H1 (cell line): ENCODE results near the gene PDE9A. TPM values are rescaled to one million over a fixed set of nuclear protein-coding genes. Genes with fewer than 3 reads are reported as not detected.

Source experiments
- ASH2L ChIP-seq: fragments of 200-600, 300-600 bp; sonication (generic); IDR thresholded peaks from one replicate; pipeline ENCODE4 v1.7.1; 2017; ENCODE audit warnings: low read length
- GABPA ChIP-seq: IDR thresholded peaks from 2 replicates; pipeline ENCODE4 v1.6.1; 2011; ENCODE audit warnings: mild to moderate bottlenecking, low read length, moderate library complexity, borderline replicate concordance; ENCODE audit not compliant: insufficient read depth
- SIRT6 ChIP-seq: IDR thresholded peaks from one replicate; pipeline ENCODE4 v1.7.1; 2012; ENCODE audit warnings: low read length, inconsistent platforms
- TAF7 ChIP-seq: optimal IDR thresholded peaks from 2 replicates; pipeline ENCODE3; 2011; ENCODE audit warnings: low read depth, mild to moderate bottlenecking, inconsistent platforms, low read length, moderate library complexity, borderline replicate concordance
- polyA plus RNA-seq, 7 experiments: library from polyadenylated mRNA; depleted of rRNA in 3 of 7; stranded (reverse) in 5 of 7; unstranded in 2 of 7; fragments of >200 nt in 5 of 7; fragments of 200-250 nt in 2 of 7; gene quantifications; 1 replicate in 5 of 7; 2 replicates in 1 of 7; 4 replicates in 1 of 7; pipeline versions ENCODE4 v1.2.1 to v1.2.3, GENCODE V29; 2011 to 2013; ENCODE audit warnings: missing spikeins in 2 of 7, mixed read lengths in 2 of 7
- total RNA-seq: library from RNA; stranded (reverse); fragmentation: NEBNext Ultra II Directional; extraction: Animal tissue kit (Norgen Biotek cat#: 25700); gene quantifications from 2 replicates; pipeline ENCODE4 v1.2.1, GENCODE V29; 2021
- TF ChIP-seq, protein P1 (sequence below), 3 experiments: IDR thresholded peaks; 1 replicate in 2 of 3; 2 replicates in 1 of 3; pipeline versions ENCODE4 v1.5.1 to v1.6.1; 2011; ENCODE audit warnings: low read length in 3 of 3, mild to moderate bottlenecking in 3 of 3, inconsistent platforms in 2 of 3, low read depth in 1 of 3, moderate library complexity in 1 of 3; ENCODE audit not compliant: insufficient read depth in 1 of 3; ENCODE audit errors: control extremely low read depth in 1 of 3

Gene PDE9A
- total and polyA plus RNA-seq, 2 of the 8 experiments (the other 6 are each of a cell fraction or from before 2014, with no cell fraction given) = 39.2 to 45.9 TPM

DNA sequence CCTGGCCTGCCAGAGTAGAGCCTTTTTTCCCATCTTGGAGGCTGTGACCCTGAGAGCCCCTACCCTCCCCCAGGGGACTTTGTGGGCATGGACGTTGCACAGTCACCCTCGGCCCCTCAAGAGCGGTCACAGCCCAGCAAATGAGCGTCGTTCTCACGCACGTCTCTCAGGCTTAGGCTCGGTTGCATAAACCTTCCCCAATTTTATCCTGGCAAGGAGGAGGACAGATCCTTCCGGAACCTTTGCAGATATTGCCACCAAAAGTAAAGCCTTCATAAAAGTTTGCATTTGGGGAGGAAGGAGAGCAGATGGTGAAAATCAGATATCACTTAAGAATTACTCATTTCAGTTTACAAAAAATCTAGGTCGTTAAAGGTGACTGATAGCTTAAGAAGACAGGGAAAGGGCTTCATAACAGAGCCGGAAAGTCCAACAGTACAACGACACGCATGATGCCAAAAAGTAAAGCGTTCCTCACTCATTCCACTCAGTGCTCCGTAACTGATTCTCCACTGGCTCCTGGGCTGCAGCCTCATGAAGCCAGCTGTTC is 29.3 kb downstream of the PDE9A start (continued):
- TF ChIP-seq, protein P1, sequence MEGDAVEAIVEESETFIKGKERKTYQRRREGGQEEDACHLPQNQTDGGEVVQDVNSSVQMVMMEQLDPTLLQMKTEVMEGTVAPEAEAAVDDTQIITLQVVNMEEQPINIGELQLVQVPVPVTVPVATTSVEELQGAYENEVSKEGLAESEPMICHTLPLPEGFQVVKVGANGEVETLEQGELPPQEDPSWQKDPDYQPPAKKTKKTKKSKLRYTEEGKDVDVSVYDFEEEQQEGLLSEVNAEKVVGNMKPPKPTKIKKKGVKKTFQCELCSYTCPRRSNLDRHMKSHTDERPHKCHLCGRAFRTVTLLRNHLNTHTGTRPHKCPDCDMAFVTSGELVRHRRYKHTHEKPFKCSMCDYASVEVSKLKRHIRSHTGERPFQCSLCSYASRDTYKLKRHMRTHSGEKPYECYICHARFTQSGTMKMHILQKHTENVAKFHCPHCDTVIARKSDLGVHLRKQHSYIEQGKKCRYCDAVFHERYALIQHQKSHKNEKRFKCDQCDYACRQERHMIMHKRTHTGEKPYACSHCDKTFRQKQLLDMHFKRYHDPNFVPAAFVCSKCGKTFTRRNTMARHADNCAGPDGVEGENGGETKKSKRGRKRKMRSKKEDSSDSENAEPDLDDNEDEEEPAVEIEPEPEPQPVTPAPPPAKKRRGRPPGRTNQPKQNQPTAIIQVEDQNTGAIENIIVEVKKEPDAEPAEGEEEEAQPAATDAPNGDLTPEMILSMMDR (IDR thresholded peaks at IDR 0.05; ENCODE audit: control extremely low read depth in 1 of 3, insufficient read depth in 1 of 3, low read depth in 1 of 3, low read length in 3 of 3) = no peak
- no peak for TF ChIP-seq ASH2L
- TF ChIP-seq SIRT6 = no peak
- no peak for TF ChIP-seq GABPA
- TF ChIP-seq TAF7 = no peak
